MCF 10A (cell line): ENCODE measurements around the gene EDAR. TPM values are rescaled to one million over a fixed set of nuclear protein-coding genes. Genes with fewer than 3 reads are reported as not detected.

Experiments used
- BruUV-seq: library from RNA; stranded (reverse); fragments of 400-500 nt; replicated peaks from 2 replicates; lab custom pipeline; 2021; lab: Mats Ljungman, UMichigan
- CTCF ChIA-PET: fragments of 300-600 bp; sonication (Branson Sonifier 250); formaldehyde crosslinking; extraction: SDS; loops from one replicate; lab custom pipeline; 2021; ENCODE audit warnings: antibody characterized with exemption, inconsistent platforms; lab: Yijun Ruan, JAX
- POLR2A ChIA-PET: fragments of 300-600, 350-650 bp; sonication (Branson Sonifier 250); formaldehyde crosslinking; extraction: SDS; loops from one replicate; lab custom pipeline; 2020; ENCODE audit warnings: antibody characterized with exemption, inconsistent platforms; lab: Yijun Ruan, JAX
- DNase-seq: peaks from one replicate; pipeline ENCODE4 v3.0.0-alpha.2; 2018; ENCODE audit not compliant: unreplicated experiment
- H3K27ac Mint-ChIP-seq: one replicate; pipeline ENCODE4 v1.8.0; 2022; ENCODE audit warnings: mild to moderate bottlenecking, low read depth, mixed read lengths; ENCODE audit not compliant: unreplicated experiment
- H3K27me3 Mint-ChIP-seq: one replicate; pipeline ENCODE4 v1.8.0; 2022; ENCODE audit warnings: mixed read lengths; ENCODE audit not compliant: insufficient read depth, unreplicated experiment
- H3K36me3 Mint-ChIP-seq: one replicate; pipeline ENCODE4 v1.8.0; 2022; ENCODE audit warnings: mild to moderate bottlenecking, moderate library complexity, mixed read lengths; ENCODE audit not compliant: insufficient read depth, unreplicated experiment
- H3K4me1 Mint-ChIP-seq: one replicate; pipeline ENCODE4 v1.8.0; 2022; ENCODE audit warnings: mixed read lengths; ENCODE audit not compliant: insufficient read depth, unreplicated experiment
- H3K4me3 Mint-ChIP-seq: one replicate; pipeline ENCODE4 v1.8.0; 2022; ENCODE audit warnings: mild to moderate bottlenecking, moderate library complexity, mixed read lengths; ENCODE audit not compliant: unreplicated experiment
- H3K9me3 Mint-ChIP-seq: one replicate; pipeline ENCODE4 v1.8.0; 2022; ENCODE audit warnings: mixed read lengths; ENCODE audit not compliant: unreplicated experiment
- CTCF ChIP-seq: fragments of 200-600 bp; IDR thresholded peaks from one replicate; pipeline ENCODE4 v1.8.0; 2022; ENCODE audit warnings: antibody characterized with exemption, mild to moderate bottlenecking; ENCODE audit not compliant: unreplicated experiment
- intact Hi-C: fragments of 100-400 bp; cut with micrococcal nuclease; formaldehyde crosslinking; loops from 2 replicates; pipeline ENCODE4 v1.14.1; 2022
- total RNA-seq: library from RNA; stranded (reverse); gene quantifications from 2 replicates; pipeline ENCODE4 v1.2.3, GENCODE V29; 2022

Gene EDAR
- total RNA-seq, 1 experiment from 2014 or later, result 0.14 TPM

DNA sequence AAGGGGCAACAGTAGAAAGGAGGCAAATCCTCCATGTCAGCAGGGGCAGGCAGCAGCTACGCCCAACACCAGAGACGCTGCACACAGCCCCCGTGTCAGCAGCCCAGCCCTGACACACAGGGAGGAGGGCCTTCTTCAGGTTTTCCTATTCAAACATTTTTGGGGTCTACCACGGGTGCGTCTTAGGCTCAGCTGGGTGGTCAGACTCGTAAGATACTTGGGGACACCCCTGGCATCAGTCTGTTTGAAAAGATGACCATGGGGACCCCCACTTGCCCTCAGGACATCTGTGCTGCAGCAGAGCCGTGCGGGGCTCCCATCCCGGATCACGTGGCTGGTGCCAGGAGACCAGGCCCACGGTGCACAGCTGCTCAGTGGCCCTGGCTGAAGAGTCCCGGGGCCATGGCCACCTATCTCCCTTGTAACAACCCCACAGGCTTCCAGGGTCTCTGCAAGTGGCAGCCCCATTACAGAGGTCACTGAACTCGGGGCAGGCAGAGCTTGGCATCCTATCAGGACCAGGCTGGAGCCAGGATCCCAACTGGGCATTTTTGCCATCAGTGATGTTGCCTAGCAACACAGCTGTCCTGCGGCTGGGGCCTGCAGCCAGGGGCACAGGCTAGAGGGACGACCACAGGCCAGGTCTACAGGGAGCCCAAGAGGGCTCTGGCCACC lies 82.5 kb downstream of the EDAR start:
- DNase-seq, result no peak
- ChIA-PET POLR2A (interaction anchor here (0.7 kb wide), 1 partner anchor 38 kb away, joined by 3 read pairs; no protein-coding TSS in a partner anchor), CTCF (interaction anchor here (0.5 to 1.6 kb wide), 3 partner anchors 51 to 604 kb away, joined by 4 to 6 read pairs (median 5); partner anchors contain the start of gene EDAR)
- Mint-ChIP-seq H3K27me3 (peaks cover 8% of the 10 kb centered on the region), H3K27ac (no peak overlapping the region), H3K4me3 (no peak overlapping the region), H3K36me3 (no peaks in the 10 kb centered on the region), H3K4me1 (no peaks in the 10 kb centered on the region), H3K9me3 (no peaks in the 10 kb centered on the region)
- intact Hi-C loops, result no loop called here
- no TSS peak for BruUV-seq
- no peak for TF ChIP-seq CTCF

DNA sequence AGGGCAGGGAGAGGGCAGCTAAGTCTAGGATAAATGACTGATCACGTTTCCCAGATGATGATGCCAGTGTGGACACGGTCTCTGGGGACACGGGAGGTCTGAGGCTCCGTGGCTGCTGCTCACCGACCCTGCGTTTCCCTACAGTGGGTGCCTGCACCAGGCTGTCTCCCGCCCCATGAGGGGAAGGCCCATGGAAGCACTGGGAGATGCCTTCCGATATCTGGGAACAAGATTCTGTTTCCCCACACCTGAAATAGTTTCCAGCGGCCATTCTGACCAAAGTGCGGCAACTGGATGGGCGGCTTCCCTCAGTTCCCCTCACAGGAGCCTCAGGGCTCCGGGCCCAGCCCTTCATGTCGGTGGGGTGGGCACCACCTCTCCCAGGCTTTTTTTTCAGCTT lies 83.1 kb downstream of the EDAR start:
- DNase-seq, result no peak
- Mint-ChIP-seq H3K4me3 (no peak overlapping the region), H3K4me1 (no peaks in the 10 kb centered on the region), H3K9me3 (no peaks in the 10 kb centered on the region), H3K27me3 (peaks cover 2% of the 10 kb centered on the region), H3K27ac (no peak overlapping the region), H3K36me3 (no peaks in the 10 kb centered on the region)
- no TSS peak for BruUV-seq
- ChIA-PET CTCF (interaction anchor here (0.9 to 1.1 kb wide), 2 partner anchors 84 to 605 kb away, joined by 4 read pairs; no protein-coding TSS in a partner anchor), POLR2A (no interaction called here)
- TF ChIP-seq CTCF, result no peak
- intact Hi-C loops, result no loop called here

DNA sequence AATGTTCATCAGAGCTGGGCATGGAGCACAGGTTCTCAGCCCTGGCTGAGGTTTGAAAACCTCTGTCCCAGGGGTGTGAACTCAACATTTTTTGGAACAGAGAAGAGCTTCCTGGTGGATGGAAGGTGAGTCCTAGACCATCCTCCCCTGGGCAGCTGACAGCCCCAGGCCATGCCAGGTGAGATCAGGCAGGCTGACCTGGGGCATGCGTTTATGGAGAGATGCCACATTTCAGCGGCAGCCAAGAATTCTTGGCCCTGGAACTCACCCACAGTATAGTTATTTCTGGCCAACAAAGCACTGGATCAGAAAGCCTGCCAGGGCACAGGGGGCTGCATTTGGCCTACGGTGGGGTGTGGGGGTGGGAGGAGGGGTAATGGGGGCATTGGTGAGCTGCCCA lies 83.8 kb downstream of the EDAR start:
- H3K27me3 Mint-ChIP-seq, result no peaks in the 10 kb centered on the region
- no TSS peak for BruUV-seq
- ChIA-PET POLR2A (no interaction called here), CTCF (interaction anchor here (0.6 to 1.1 kb wide), 3 partner anchors 13 to 605 kb away, joined by 3 to 4 read pairs (median 4); no protein-coding TSS in a partner anchor)
- no peaks in the 10 kb centered on the region for H3K36me3 Mint-ChIP-seq
- no peak overlapping the region for H3K27ac Mint-ChIP-seq
- H3K9me3 Mint-ChIP-seq, result no peaks in the 10 kb centered on the region
- H3K4me3 Mint-ChIP-seq, result no peak overlapping the region
- TF ChIP-seq CTCF, result no peak
- no peaks in the 10 kb centered on the region for H3K4me1 Mint-ChIP-seq
- intact Hi-C loops, result no loop called here
- DNase-seq, result no peak

- H3K4me3 Mint-ChIP-seq, result no peak overlapping the region
- H3K4me1 Mint-ChIP-seq, result no peaks in the 10 kb centered on the region
- H3K27ac Mint-ChIP-seq, result no peak overlapping the region
- H3K27me3 Mint-ChIP-seq, result no peaks in the 10 kb centered on the region
- H3K36me3 Mint-ChIP-seq, result no peaks in the 10 kb centered on the region
- ChIA-PET CTCF (interaction anchor here (0.6 kb wide), 1 partner anchor 12 kb away, joined by 3 read pairs; no protein-coding TSS in a partner anchor), POLR2A (interaction anchor here (0.6 kb wide), 1 partner anchor 25 kb away, joined by 3 read pairs; no protein-coding TSS in a partner anchor)
- no TSS peak for BruUV-seq
- no peak for DNase-seq
- intact Hi-C loops, result no loop called here
- no peaks in the 10 kb centered on the region for H3K9me3 Mint-ChIP-seq
- no peak for TF ChIP-seq CTCF
Observed at GRCh38 chr2:108904680-108905079, 84.3 kb downstream of the EDAR start.
